ENCODE results near the gene MROH8. TPM values are rescaled to one million over a fixed set of nuclear protein-coding genes. Genes with fewer than 3 reads are reported as not detected.

Gene MROH8
- total RNA-seq, 2 donors from 2014 or later: 5.2 to 16.7 TPM

DNA sequence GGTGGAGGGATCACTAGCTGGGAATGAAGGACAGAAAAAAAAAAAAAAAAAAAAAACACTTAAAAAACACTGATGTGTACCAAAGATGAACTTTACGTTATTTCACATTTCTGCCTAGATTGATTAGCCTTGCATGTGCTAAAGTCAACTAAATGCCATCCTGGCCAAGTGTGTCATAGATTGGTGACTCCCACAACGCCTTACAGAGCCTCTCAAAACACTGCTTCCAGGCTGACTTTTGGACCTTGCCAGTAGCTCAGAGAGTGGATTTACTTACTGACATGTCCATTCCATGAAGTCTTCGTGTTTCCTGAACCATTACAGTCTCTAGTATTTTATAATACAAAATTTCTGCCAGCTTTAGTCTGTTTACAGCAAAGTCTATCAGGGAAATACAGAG lies 124.1 kb downstream of the MROH8 start:
- Histone ChIP-seq H3K27ac (no peak overlapping the region), H3K27me3 (replicated peaks; ENCODE audit: insufficient read depth) (no peaks in the 10 kb centered on the region), H3K9me3 (no peaks in the 10 kb centered on the region), H3K36me3 (no peaks in the 10 kb centered on the region), H3K4me3 (no peak overlapping the region), H3K4me1 (replicated peaks) (no peaks in the 10 kb centered on the region)
- 96% methylated on average over 3 of the region's 3 CpGs for WGBS
- TF ChIP-seq POLR2A (IDR thresholded peaks at IDR 0.05) (no peak), POLR2AphosphoS5 (IDR thresholded peaks at IDR 0.05) (no peak)
- TF ChIP-seq, protein P1, sequence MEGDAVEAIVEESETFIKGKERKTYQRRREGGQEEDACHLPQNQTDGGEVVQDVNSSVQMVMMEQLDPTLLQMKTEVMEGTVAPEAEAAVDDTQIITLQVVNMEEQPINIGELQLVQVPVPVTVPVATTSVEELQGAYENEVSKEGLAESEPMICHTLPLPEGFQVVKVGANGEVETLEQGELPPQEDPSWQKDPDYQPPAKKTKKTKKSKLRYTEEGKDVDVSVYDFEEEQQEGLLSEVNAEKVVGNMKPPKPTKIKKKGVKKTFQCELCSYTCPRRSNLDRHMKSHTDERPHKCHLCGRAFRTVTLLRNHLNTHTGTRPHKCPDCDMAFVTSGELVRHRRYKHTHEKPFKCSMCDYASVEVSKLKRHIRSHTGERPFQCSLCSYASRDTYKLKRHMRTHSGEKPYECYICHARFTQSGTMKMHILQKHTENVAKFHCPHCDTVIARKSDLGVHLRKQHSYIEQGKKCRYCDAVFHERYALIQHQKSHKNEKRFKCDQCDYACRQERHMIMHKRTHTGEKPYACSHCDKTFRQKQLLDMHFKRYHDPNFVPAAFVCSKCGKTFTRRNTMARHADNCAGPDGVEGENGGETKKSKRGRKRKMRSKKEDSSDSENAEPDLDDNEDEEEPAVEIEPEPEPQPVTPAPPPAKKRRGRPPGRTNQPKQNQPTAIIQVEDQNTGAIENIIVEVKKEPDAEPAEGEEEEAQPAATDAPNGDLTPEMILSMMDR (IDR thresholded peaks at IDR 0.05): no peak
- intact Hi-C loops (cut with DNase I): no loop called here
- no peak for DNase-seq (ENCODE audit: low spot score)

DNA sequence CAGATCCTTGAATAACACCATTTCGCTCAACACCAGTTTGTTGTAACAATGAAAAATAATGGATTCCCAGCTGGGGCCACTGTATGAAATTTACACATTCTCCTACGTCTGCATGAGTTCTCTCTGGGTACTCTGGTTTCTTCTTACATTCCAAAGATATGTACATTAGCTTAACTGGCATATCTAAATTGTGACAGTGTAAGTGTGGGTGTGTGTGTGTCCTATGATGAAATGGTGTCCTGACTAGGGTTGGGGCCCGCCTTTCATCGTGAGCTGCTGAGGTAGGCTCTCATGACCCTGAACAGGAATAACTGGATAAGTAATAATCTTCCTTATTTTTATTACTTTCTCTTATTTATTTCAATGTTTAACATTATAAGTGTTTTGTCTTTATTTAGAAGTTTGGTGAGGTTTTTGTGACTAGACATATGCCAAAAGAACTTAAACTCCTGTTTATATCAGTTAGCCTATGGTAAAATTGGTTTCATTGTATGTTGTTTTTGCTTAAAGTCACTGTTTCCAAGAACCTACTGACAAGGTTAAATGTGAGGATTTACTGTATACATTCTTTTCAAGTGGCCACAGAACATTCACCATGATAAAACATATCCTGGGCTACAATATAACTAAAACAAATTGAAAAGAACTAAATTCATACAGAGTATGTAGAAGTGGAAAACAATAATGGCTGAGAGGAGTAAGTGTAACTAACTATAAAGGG lies 126.0 kb downstream of the MROH8 start:
- Histone ChIP-seq H3K4me3 (no peak overlapping the region), H3K9me3 (no peaks in the 10 kb centered on the region), H3K27ac (no peak overlapping the region), H3K4me1 (replicated peaks) (no peaks in the 10 kb centered on the region), H3K27me3 (replicated peaks; ENCODE audit: insufficient read depth) (no peaks in the 10 kb centered on the region), H3K36me3 (no peaks in the 10 kb centered on the region)
- 96% methylated on average over 4 of the region's 4 CpGs for WGBS
- intact Hi-C loops (cut with DNase I): no loop called here
- no peak for TF ChIP-seq POLR2AphosphoS5 (IDR thresholded peaks at IDR 0.05)
- TF ChIP-seq, protein P1 (IDR thresholded peaks at IDR 0.05): no peak
- no peak for DNase-seq (ENCODE audit: low spot score)

Other genes with a start within 250 kb of the MROH8 start
- 10 to 100 TPM; 24.9 to 72.2 TPM for gene SAMHD1, start 227.8 kb downstream of the MROH8 start, total RNA-seq
- 1 to 10 TPM; 8.2 to 9.7 TPM for gene RBL1, start 83.6 kb downstream of the MROH8 start, total RNA-seq
- 100 to 1,000 TPM; 246 to 267 TPM for gene RPN2, start 218 bp downstream of the MROH8 start, total RNA-seq
- gene GHRH, start 82.3 kb upstream of the MROH8 start, total RNA-seq: not detected
- gene MANBAL, start 110.1 kb upstream of the MROH8 start, total RNA-seq: 10 to 100 TPM; 28.9 to 39.4 TPM
- 100 to 1,000 TPM in 1 of 2 donors, 10 to 100 TPM in 1; 61.2 to 149 TPM for gene SRC, start 166.6 kb upstream of the MROH8 start, total RNA-seq